GM12873 (cell line): Measurements from ENCODE around the gene CNKSR2.

Source experiments
- TF ChIP-seq, protein P1 (sequence below): IDR thresholded peaks from 2 replicates; pipeline ENCODE4 v1.5.1; 2012; ENCODE audit warnings: low read depth, mild to moderate bottlenecking, moderate library complexity, low read length, control low read depth; ENCODE audit not compliant: insufficient read depth; ENCODE audit errors: missing control alignments

Gene CNKSR2

DNA sequence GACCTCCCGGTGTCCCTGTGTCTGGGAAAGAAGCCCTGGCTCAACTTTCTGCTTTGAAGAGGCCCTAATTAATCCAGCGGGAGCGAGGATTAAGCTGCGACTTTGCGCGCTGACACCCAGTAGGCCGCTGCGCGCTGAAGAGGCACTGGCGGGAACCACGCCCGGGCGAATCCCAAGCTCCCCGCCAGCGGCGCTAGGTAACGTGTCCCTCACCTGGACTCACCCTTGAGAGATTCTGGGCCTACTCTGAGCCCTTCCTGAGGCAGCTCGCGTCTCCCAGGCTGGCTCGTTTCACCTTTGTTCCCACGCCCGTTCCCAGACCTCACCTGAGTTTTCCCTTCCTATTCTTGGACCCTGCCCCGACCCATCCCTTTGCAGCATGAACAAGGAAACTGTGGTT is 284.5 kb downstream of the CNKSR2 start:
- TF ChIP-seq, protein P1, sequence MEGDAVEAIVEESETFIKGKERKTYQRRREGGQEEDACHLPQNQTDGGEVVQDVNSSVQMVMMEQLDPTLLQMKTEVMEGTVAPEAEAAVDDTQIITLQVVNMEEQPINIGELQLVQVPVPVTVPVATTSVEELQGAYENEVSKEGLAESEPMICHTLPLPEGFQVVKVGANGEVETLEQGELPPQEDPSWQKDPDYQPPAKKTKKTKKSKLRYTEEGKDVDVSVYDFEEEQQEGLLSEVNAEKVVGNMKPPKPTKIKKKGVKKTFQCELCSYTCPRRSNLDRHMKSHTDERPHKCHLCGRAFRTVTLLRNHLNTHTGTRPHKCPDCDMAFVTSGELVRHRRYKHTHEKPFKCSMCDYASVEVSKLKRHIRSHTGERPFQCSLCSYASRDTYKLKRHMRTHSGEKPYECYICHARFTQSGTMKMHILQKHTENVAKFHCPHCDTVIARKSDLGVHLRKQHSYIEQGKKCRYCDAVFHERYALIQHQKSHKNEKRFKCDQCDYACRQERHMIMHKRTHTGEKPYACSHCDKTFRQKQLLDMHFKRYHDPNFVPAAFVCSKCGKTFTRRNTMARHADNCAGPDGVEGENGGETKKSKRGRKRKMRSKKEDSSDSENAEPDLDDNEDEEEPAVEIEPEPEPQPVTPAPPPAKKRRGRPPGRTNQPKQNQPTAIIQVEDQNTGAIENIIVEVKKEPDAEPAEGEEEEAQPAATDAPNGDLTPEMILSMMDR: no peak

DNA sequence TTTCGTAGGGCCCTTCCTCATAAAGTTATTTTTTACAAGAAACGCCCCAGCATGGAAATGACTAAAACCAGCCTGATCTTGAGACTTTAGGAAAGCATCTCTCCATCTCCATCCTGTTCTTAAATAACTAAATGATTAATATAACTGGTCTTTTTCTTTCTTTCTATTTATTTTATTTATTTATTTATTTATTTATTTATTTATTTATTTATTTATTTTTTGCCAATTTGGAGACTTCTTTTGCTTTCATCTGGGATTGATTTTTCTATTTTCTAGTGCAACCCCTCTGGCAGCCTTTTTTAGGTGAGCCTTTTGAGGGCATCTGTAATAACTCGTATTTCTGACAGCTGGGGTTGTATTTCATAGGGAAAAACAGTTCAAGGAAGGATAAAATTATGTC is 285.1 kb downstream of the CNKSR2 start:
- TF ChIP-seq, protein P1: no peak

DNA sequence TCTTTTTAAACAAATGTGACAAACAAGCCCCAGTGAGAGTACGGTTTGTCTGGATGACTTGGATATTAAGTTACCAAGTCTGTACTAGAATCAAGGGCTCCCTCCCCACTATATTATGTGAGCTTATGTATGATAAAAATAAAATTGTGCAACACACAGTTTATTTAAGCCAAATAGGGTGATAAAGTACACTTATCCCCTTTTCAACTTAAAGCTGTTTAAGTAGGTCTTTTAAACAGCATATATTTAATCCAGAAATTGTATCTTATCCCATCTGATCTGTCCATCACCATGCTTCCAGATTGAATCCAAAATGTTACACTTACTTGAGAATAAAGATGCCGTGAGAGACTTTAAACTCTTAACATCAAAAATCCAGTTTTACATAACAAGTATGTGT is 285.9 kb downstream of the CNKSR2 start:
- TF ChIP-seq, protein P1: no peak

DNA sequence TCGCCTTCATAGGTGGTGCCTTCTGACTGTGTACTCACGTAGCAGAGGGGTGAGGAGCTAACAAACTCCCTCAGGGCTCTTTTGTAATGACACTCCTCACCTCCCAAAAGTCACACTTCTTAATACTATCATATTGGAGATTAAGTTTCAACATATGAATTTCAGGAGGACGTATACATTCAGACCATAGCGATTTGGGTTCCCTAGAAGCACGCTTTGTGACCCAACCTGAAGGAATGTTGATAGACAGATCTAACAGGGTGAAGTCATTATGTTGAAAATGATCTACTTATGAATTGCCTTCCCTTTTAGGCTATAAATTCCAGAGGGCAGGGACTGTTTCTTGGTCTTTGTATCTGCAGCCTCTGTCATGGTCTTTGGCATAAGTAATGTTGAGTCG is 287.1 kb downstream of the CNKSR2 start:
- TF ChIP-seq, protein P1: no peak

DNA sequence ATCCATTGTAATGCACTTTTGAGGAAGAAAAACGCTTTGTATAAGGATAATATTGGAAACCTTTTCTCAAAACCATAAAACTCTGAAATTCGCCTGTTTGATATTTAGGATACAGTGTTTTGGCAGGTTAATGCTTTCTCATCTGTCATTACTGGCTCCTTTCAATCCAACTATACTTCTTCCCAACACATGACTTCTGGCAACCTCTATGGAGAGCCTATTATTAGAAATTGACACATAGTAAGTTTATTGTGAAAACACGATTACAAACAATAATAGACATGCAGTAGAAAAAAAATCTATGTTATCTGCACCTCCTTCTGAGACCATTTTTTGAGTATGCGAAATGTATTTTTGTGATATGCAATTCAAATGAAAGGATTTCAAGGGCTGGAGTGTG is 288.5 kb downstream of the CNKSR2 start:
- TF ChIP-seq, protein P1: no peak

DNA sequence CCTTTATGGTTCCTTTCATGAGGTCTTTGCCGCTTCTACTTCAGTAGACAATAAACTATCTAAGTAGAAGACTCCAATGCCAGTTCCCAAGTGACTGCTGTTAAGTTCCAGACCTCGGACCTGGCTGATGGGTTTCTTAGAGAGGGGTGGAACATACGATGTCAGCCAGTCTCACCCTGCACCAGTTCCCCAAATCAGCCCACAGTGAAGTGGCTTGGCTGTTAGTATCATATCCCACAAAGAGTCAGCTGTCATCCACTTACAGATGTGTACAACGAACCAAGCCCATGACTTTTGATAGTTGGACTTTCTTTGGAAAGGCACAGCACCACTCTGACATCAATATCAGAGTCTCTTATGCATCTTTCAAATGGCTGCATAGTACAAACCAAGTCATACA is 292.0 kb downstream of the CNKSR2 start:
- TF ChIP-seq, protein P1: no peak

DNA sequence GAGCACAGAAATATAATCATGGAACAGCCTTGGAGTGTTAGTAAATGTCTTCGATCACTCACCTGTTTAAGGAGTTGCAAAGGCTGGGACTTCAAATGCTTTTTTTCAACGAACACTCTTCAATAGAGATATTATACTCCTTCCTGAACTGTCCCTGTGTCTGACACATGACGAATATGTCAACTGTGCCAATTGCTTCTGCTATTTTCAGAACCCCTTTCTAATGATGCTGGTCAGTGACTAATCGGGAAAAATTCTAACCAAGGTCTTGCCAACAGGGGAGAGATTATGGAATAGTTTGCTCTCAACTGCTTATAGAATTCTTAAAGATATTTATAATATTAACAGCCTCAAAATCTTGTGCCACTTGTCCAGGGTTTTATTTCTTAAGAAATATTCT is 292.5 kb downstream of the CNKSR2 start:
- TF ChIP-seq, protein P1: no peak
